Measurements from ENCODE around the gene CEP57L1. TPM values are rescaled to one million over a fixed set of nuclear protein-coding genes. Genes with fewer than 3 reads are reported as not detected.

The CEP57L1 gene
- total RNA-seq: 7.7 and 8.8 TPM in 2 replicates
- 13.1 TPM for total RNA-seq (2013)
- polyA plus RNA-seq: 3.1 and 3.4 TPM in 2 replicates
- polyA minus RNA-seq: 6.2 and 7.8 TPM in 2 replicates

- Histone ChIP-seq H3K36me3 (replicated peaks in 1 of 2; ENCODE audit: control extremely low read depth in 1 of 2, control insufficient read depth in 1 of 2, extremely low read depth in 1 of 2, insufficient read depth in 2 of 2, low read length in 1 of 2) (no peaks in the 10 kb centered on the region), H3K4me1 (ENCODE audit: control insufficient read depth in 2 of 2, insufficient read depth in 2 of 2, low read length in 2 of 2) (peaks cover 28 to 29% of the 10 kb centered on the region in 2 donors), H3K9ac (ENCODE audit: low read length) (peak within 1 kb of the TSS; percentile 86), H3K4me2 (replicated peaks; ENCODE audit: low read depth, low read length, poor library complexity, severe bottlenecking) (peak within 1 kb of the TSS; percentile 89), H3K9me3 (ENCODE audit: control extremely low read depth in 1 of 3, control insufficient read depth in 2 of 3, insufficient read depth in 1 of 3, low read length in 2 of 3) (no peaks in the 10 kb centered on the region), H3K79me2 (ENCODE audit: control insufficient read depth, insufficient read depth, low read length) (peaks cover 53% of the 10 kb centered on the region), H3K27me3 (replicated peaks in 1 of 4; ENCODE audit: control extremely low read depth in 1 of 4, control insufficient read depth in 3 of 4, insufficient read depth in 4 of 4, low read length in 3 of 4) (no peaks in the 10 kb centered on the region), H4K20me1 (ENCODE audit: control insufficient read depth, insufficient read depth, low read length, poor library complexity, severe bottlenecking) (no peaks in the 10 kb centered on the region), H3K27ac (ENCODE audit: low read length in 2 of 2) (peak within 1 kb of the TSS; percentile 95 to 98), H3K4me3 (ENCODE audit: control extremely low read depth in 1 of 5, extremely low read depth in 1 of 5, insufficient read depth in 1 of 5, low read depth in 2 of 5, low read length in 4 of 5) (peak within 1 kb of the TSS; percentile 69 to 98 (median 85)), H2AFZ (ENCODE audit: insufficient read depth, low read depth, low read length, poor library complexity, severe bottlenecking) (peak within 1 kb of the TSS; percentile 92)
- under 1% methylated on average over 38 of the region's 49 CpGs for WGBS (ENCODE audit: insufficient coverage)
- Mint-ChIP-seq H3K4me1 (peaks cover 44% of the 10 kb centered on the region), H3K4me3 (peak within 1 kb of the TSS; percentile 99), H3K27ac (peak within 1 kb of the TSS; percentile 100), H3K9me3 (ENCODE audit: insufficient read depth) (no peaks in the 10 kb centered on the region), H3K27me3 (no peaks in the 10 kb centered on the region)
- DNase-seq (peak; percentile 97), ATAC-seq (ENCODE audit: low read depth) (peak; percentile 67)
- intact Hi-C loops (cut with micrococcal nuclease): loop anchor here (1.0 to 10.0 kb wide), 12 partner anchors 22 to 1140 kb away; partner anchors contain the start of genes ARMC2, CD164, CDC40 and MICAL1
- TF ChIP-seq CTCF (IDR thresholded peaks at IDR 0.05): no peak
- TF ChIP-seq EZH2 (IDR thresholded peaks at IDR 0.05; ENCODE audit: borderline replicate concordance, insufficient read depth, low read depth, low read length, poor library complexity, severe bottlenecking): no peak
- POLR2A ChIA-PET: interaction anchor here (0.6 to 2.0 kb wide), 13 partner anchors 22 to 1658 kb away, joined by 3 to 17 read pairs (median 5); partner anchors contain the start of genes ARMC2, CD164, FOXO3 and MICAL1
- CTCF ChIA-PET: interaction anchor here (1.2 to 2.4 kb wide), 5 partner anchors 22 to 598 kb away, joined by 3 to 16 read pairs (median 3); partner anchors contain the start of gene CD164
These were observed at the start of gene CEP57L1 for GRCh38 chr6:109095036-109095834. Gene CEP57L1 (plus strand): TSS chr6:109095507. CDS start chr6:109145222, 49,715 bp downstream.

GRCh38 chr6:109048176-109048575 lies 47.1 kb upstream of the CEP57L1 start:
- no peak for DNase-seq
- intact Hi-C loops (cut with micrococcal nuclease): no loop called here
- H3K27me3 Mint-ChIP-seq: no peaks in the 10 kb centered on the region

More at GRCh38 chr6:109048176-109048575, 47.1 kb upstream of the CEP57L1 start:
- Histone ChIP-seq H2AFZ (ENCODE audit: insufficient read depth, low read depth, low read length, poor library complexity, severe bottlenecking) (no peak overlapping the region), H3K4me3 (ENCODE audit: control extremely low read depth in 1 of 5, extremely low read depth in 1 of 5, insufficient read depth in 1 of 5, low read depth in 2 of 5, low read length in 4 of 5) (no peak overlapping the region), H3K27me3 (replicated peaks in 1 of 4; ENCODE audit: control extremely low read depth in 1 of 4, control insufficient read depth in 3 of 4, insufficient read depth in 4 of 4, low read length in 3 of 4) (no peaks in the 10 kb centered on the region), H4K20me1 (ENCODE audit: control insufficient read depth, insufficient read depth, low read length, poor library complexity, severe bottlenecking) (no peaks in the 10 kb centered on the region), H3K27ac (ENCODE audit: low read length in 2 of 2) (no peak overlapping the region), H3K9me3 (ENCODE audit: control extremely low read depth in 1 of 3, control insufficient read depth in 2 of 3, insufficient read depth in 1 of 3, low read length in 2 of 3) (peaks cover 0 to 2% (median 0%) of the 10 kb centered on the region in 3 donors), H3K4me1 (ENCODE audit: control insufficient read depth in 2 of 2, insufficient read depth in 2 of 2, low read length in 2 of 2) (peaks cover 21 to 27% of the 10 kb centered on the region in 2 donors), H3K79me2 (ENCODE audit: control insufficient read depth, insufficient read depth, low read length) (peaks cover 27% of the 10 kb centered on the region), H3K4me2 (replicated peaks; ENCODE audit: low read depth, low read length, poor library complexity, severe bottlenecking) (no peak overlapping the region), H3K36me3 (replicated peaks in 1 of 2; ENCODE audit: control extremely low read depth in 1 of 2, control insufficient read depth in 1 of 2, extremely low read depth in 1 of 2, insufficient read depth in 2 of 2, low read length in 1 of 2) (no peaks in the 10 kb centered on the region), H3K9ac (ENCODE audit: low read length) (no peak overlapping the region)
- no peak overlapping the region for H3K27ac Mint-ChIP-seq
- ChIA-PET POLR2A (no interaction called here), CTCF (no interaction called here)
- no peak for ATAC-seq (ENCODE audit: low read depth)
- WGBS (ENCODE audit: insufficient coverage): no CpG with 5 or more reads among the region's 1 CpG
- no peak overlapping the region for H3K4me3 Mint-ChIP-seq
- no peaks in the 10 kb centered on the region for H3K9me3 Mint-ChIP-seq (ENCODE audit: insufficient read depth)
- H3K4me1 Mint-ChIP-seq: peaks cover 26% of the 10 kb centered on the region
- no peak for TF ChIP-seq CTCF (IDR thresholded peaks at IDR 0.05)
- no peak for TF ChIP-seq EZH2 (IDR thresholded peaks at IDR 0.05; ENCODE audit: borderline replicate concordance, insufficient read depth, low read depth, low read length, poor library complexity, severe bottlenecking)

Measured in B cell (primary cell).